RPMI8226 (cell line): ENCODE results near the gene FAM135A.
A peak's percentile ranks its signal among the peaks of the same experiment; 100 is the strongest.
"Not testable (repeated sequence)": the region's sequence is repeated elsewhere in the genome, so short reads cannot be mapped to it uniquely, and the experiment has no call there.

ENCODE experiments used
- DNase-seq: peaks from one replicate; pipeline ENCODE4 v3.0.0-alpha.2; 2015

Gene FAM135A

GRCh38 chr6:70470016-70470415 is 56.7 kb downstream of the FAM135A start:
- no peak for DNase-seq

- not testable (repeated sequence) for DNase-seq
These were observed 57.2 kb downstream of the FAM135A start for GRCh38 chr6:70470510-70470909.

GRCh38 chr6:70474751-70475150 is 61.4 kb downstream of the FAM135A start:
- no peak for DNase-seq

GRCh38 chr6:70479236-70479635 is 65.9 kb downstream of the FAM135A start:
- DNase-seq, result no peak

GRCh38 chr6:70486638-70487037 is 73.3 kb downstream of the FAM135A start:
- DNase-seq, result not testable (repeated sequence)

- no peak for DNase-seq
These were observed 76.1 kb downstream of the FAM135A start for GRCh38 chr6:70489364-70489763.

- no peak for DNase-seq
These were observed 81.5 kb downstream of the FAM135A start for GRCh38 chr6:70494833-70495232.

GRCh38 chr6:70495790-70496189 is 82.5 kb downstream of the FAM135A start:
- DNase-seq, result not testable (repeated sequence)

- no peak for DNase-seq
These were observed 89.2 kb downstream of the FAM135A start for GRCh38 chr6:70502484-70502883.

GRCh38 chr6:70503813-70504465 is 90.6 kb downstream of the FAM135A start:
- DNase-seq, result no peak

GRCh38 chr6:70506321-70506720 is 93.0 kb downstream of the FAM135A start:
- no peak for DNase-seq

- DNase-seq, result no peak
These were observed 93.9 kb downstream of the FAM135A start for GRCh38 chr6:70507161-70507560.

- no peak for DNase-seq
These were observed 95.6 kb downstream of the FAM135A start for GRCh38 chr6:70508953-70509352.

GRCh38 chr6:70510600-70510999 is 97.3 kb downstream of the FAM135A start:
- no peak for DNase-seq

GRCh38 chr6:70518723-70519122 is 105.4 kb downstream of the FAM135A start:
- DNase-seq, result no peak

- peak; percentile 33 for DNase-seq
These were observed 107.3 kb downstream of the FAM135A start for GRCh38 chr6:70520575-70520974.

GRCh38 chr6:70524721-70525286 is 111.5 kb downstream of the FAM135A start:
- no peak for DNase-seq

- DNase-seq, result no peak
These were observed 113.9 kb downstream of the FAM135A start for GRCh38 chr6:70527071-70527737.

- DNase-seq, result no peak
These were observed 116.7 kb downstream of the FAM135A start for GRCh38 chr6:70530023-70530422.

- DNase-seq, result no peak
These were observed 117.8 kb downstream of the FAM135A start for GRCh38 chr6:70531133-70531532.

- DNase-seq, result no peak
These were observed 124.0 kb downstream of the FAM135A start for GRCh38 chr6:70537266-70537665.

- no peak for DNase-seq
These were observed 125.1 kb downstream of the FAM135A start for GRCh38 chr6:70538376-70538775.

GRCh38 chr6:70547313-70547712 is 134.0 kb downstream of the FAM135A start:
- DNase-seq, result peak; percentile 45

GRCh38 chr6:70547905-70548304 is 134.6 kb downstream of the FAM135A start:
- no peak for DNase-seq
